A673 (cell line): ENCODE data around the gene ZFYVE9.

Experiments
- EZH2 ChIP-seq: fragments of 200-600 bp; sonication (generic); IDR thresholded peaks from 2 replicates; pipeline ENCODE4 v1.6.1; 2017; ENCODE audit warnings: borderline replicate concordance, low read depth, mild to moderate bottlenecking, mixed read lengths, antibody characterized with exemption, low read length; ENCODE audit not compliant: poor library complexity, severe bottlenecking
- TF ChIP-seq, protein P1 (sequence below): fragments of 300-800, 200-600 bp; sonication (generic); conservative IDR thresholded peaks from 2 replicates; pipeline ENCODE4 v1.5.1; 2017; ENCODE audit warnings: low read depth, mild to moderate bottlenecking, antibody characterized with exemption, low read length, moderate library complexity, mixed read lengths

DNA sequence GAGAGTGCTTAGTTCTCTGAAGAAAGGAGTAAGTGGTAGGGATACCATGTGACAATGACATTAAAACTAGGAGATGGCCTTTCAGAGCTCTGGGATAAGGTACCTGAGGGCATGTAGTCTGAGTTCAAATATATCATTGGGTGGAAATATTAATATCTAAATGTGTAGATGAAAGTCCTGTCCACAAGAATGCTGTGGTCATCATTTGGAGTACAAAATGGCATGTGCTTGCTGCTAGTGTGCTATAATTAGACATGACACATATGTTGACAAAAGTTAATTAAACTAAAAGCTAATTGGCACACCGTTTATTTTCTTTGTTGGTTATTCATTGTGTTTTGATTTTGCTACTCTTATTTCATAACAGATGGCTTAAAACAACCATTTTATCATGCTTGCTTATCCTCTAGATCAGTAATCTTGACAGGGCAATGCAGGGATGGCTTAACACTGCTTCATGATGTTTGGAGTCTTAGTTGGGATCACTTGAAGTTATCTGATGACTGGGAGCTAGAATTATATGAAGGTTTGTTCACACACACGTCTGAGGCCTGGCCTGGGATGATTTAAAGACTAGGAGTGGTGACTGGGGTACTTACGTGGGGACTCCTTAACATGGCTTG lies 193.1 kb downstream of the ZFYVE9 start:
- TF ChIP-seq, protein P1, sequence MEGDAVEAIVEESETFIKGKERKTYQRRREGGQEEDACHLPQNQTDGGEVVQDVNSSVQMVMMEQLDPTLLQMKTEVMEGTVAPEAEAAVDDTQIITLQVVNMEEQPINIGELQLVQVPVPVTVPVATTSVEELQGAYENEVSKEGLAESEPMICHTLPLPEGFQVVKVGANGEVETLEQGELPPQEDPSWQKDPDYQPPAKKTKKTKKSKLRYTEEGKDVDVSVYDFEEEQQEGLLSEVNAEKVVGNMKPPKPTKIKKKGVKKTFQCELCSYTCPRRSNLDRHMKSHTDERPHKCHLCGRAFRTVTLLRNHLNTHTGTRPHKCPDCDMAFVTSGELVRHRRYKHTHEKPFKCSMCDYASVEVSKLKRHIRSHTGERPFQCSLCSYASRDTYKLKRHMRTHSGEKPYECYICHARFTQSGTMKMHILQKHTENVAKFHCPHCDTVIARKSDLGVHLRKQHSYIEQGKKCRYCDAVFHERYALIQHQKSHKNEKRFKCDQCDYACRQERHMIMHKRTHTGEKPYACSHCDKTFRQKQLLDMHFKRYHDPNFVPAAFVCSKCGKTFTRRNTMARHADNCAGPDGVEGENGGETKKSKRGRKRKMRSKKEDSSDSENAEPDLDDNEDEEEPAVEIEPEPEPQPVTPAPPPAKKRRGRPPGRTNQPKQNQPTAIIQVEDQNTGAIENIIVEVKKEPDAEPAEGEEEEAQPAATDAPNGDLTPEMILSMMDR: no peak
- TF ChIP-seq EZH2: no peak
